ENCODE results near the gene PACS2.

- TF ChIP-seq, protein P1, sequence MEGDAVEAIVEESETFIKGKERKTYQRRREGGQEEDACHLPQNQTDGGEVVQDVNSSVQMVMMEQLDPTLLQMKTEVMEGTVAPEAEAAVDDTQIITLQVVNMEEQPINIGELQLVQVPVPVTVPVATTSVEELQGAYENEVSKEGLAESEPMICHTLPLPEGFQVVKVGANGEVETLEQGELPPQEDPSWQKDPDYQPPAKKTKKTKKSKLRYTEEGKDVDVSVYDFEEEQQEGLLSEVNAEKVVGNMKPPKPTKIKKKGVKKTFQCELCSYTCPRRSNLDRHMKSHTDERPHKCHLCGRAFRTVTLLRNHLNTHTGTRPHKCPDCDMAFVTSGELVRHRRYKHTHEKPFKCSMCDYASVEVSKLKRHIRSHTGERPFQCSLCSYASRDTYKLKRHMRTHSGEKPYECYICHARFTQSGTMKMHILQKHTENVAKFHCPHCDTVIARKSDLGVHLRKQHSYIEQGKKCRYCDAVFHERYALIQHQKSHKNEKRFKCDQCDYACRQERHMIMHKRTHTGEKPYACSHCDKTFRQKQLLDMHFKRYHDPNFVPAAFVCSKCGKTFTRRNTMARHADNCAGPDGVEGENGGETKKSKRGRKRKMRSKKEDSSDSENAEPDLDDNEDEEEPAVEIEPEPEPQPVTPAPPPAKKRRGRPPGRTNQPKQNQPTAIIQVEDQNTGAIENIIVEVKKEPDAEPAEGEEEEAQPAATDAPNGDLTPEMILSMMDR (IDR thresholded peaks at IDR 0.05; ENCODE audit: poor library complexity): no peak
- TF ChIP-seq EZH2 (IDR thresholded peaks at IDR 0.05; ENCODE audit: borderline replicate concordance): no peak
These were observed 20.1 kb downstream of the PACS2 start for GRCh38 chr14:105334383-105335230.
